Astrocyte of the cerebellum (primary cell): ENCODE data around the gene UQCRQ.

Source experiments
- DNase-seq: peaks from one replicate; pipeline ENCODE4 v3.0.0-alpha.2; 2011; ENCODE audit warnings: low read depth
- H3K4me3 ChIP-seq: 2 replicates; pipeline ENCODE4 v1.5.1; 2011; ENCODE audit warnings: mild to moderate bottlenecking, low read depth, low read length, moderate library complexity
- in situ Hi-C: cut with HindIII; loops from 2 replicates; pipeline ENCODE4 v1.10.0; 2017; ENCODE audit warnings: low sequenced_read_pairs
- TF ChIP-seq, protein P1 (sequence below): IDR thresholded peaks from 2 replicates; pipeline ENCODE4 v1.5.1; 2012; ENCODE audit warnings: low read length, low read depth, moderate library complexity, mild to moderate bottlenecking; ENCODE audit errors: missing control alignments

The UQCRQ gene

DNA sequence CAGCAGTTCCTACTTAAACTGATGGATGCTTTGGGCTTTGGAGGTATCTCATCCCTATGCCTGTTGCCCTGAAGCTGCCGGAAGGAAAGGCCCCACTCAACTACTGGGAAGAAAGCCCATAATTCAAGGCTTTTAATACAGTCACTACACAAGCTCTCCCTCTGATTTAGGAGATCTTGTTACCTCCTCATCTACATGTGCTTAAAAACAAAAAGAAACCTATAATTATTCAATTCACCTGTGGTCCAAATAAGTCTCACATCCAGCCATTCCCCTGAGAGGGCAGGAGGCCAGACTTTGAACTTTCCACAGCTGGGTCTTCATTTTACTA, 6.3 kb downstream of the UQCRQ start:
- in situ Hi-C loops = no loop called here
- TF ChIP-seq, protein P1, sequence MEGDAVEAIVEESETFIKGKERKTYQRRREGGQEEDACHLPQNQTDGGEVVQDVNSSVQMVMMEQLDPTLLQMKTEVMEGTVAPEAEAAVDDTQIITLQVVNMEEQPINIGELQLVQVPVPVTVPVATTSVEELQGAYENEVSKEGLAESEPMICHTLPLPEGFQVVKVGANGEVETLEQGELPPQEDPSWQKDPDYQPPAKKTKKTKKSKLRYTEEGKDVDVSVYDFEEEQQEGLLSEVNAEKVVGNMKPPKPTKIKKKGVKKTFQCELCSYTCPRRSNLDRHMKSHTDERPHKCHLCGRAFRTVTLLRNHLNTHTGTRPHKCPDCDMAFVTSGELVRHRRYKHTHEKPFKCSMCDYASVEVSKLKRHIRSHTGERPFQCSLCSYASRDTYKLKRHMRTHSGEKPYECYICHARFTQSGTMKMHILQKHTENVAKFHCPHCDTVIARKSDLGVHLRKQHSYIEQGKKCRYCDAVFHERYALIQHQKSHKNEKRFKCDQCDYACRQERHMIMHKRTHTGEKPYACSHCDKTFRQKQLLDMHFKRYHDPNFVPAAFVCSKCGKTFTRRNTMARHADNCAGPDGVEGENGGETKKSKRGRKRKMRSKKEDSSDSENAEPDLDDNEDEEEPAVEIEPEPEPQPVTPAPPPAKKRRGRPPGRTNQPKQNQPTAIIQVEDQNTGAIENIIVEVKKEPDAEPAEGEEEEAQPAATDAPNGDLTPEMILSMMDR = no peak
- H3K4me3 ChIP-seq = no peak overlapping the region
- DNase-seq = no peak

- TF ChIP-seq, protein P1 = no peak
- in situ Hi-C loops = no loop called here
- DNase-seq = no peak
- no peak within 1 kb of the TSS for H3K4me3 ChIP-seq
These were observed 6.9 kb downstream of the UQCRQ start, which contains the start of gene LEAP2 for GRCh38 chr5:132873119-132873929. Gene LEAP2 (plus strand): TSS chr5:132873668. CDS start chr5:132873695, 27 bp downstream.

DNA sequence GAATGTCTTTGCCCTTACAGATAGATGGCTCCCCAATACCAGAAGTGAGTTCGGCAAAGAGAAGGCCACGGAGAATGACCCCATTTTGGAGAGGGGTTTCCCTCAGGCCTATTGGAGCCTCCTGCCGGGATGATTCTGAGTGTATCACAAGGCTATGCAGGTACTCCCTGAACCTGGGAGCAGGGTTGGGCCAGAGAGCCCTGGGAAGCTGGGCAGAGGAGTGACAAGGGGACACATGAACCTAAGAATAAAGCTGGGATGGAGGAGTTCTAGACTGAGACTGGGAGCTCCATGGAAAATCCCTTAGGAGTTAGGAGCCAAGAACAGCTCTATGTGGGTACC, 7.5 kb downstream of the UQCRQ start:
- TF ChIP-seq, protein P1 = no peak
- DNase-seq = no peak
- H3K4me3 ChIP-seq = no peak overlapping the region
- in situ Hi-C loops = no loop called here

GRCh38 chr5:132876020-132876759, 9.7 kb downstream of the UQCRQ start:
- TF ChIP-seq, protein P1 = no peak
- no peak overlapping the region for H3K4me3 ChIP-seq
- no peak for DNase-seq
- in situ Hi-C loops = no loop called here

DNA sequence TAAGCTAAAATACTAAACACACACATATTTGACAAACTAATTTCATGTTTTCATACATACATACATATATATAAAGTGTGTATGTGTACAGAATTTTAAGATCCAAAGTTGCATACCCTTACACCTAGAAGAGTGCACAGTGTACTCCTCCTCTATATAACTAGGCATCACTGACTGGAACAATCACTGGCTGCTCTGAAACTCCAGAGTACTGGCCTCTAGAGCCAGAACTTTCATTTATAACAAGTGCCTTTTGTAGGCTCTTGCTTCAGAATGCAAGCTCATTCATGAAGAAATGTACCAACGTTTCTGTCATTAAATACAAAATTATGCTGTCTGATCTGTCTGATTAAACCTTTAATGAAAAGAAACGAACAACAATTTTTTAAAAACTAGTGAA, 11.0 kb downstream of the UQCRQ start:
- DNase-seq = no peak
- in situ Hi-C loops = no loop called here
- TF ChIP-seq, protein P1 = no peak
- H3K4me3 ChIP-seq = no peak overlapping the region

DNA sequence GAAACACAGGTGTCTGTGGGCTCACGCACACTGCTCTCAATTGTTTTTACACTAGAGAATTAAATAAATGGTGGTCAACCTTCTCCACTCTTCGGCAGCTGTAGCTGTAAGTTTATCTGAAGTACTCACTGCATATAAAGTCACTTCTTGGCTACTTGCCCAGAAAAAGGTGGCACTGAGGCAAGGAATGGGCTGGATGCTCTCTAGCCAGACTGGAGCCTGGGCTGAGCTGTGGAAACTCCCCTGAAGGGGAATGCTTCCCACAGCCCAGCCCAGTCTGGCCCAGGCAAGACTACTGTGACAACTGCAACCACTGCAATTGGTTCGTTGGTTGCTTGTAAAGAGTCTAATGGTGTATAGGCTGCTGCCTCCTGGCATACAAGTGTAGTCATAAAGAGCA, 11.5 kb downstream of the UQCRQ start:
- DNase-seq = no peak
- no peak overlapping the region for H3K4me3 ChIP-seq
- in situ Hi-C loops = no loop called here
- TF ChIP-seq, protein P1 = no peak
